ENCODE results near the gene MBNL1.
"Not testable (repeated sequence)": the region's sequence is repeated elsewhere in the genome, so short reads cannot be mapped to it uniquely, and the experiment has no call there.

Gene MBNL1

GRCh38 chr3:152405915-152406802 is 137.4 kb downstream of the MBNL1 start:
- H3K4me3 ChIP-seq (ENCODE audit: low read depth, low read length): no peak overlapping the region
- DNase-seq (ENCODE audit: low read depth): peak; percentile 95

DNA sequence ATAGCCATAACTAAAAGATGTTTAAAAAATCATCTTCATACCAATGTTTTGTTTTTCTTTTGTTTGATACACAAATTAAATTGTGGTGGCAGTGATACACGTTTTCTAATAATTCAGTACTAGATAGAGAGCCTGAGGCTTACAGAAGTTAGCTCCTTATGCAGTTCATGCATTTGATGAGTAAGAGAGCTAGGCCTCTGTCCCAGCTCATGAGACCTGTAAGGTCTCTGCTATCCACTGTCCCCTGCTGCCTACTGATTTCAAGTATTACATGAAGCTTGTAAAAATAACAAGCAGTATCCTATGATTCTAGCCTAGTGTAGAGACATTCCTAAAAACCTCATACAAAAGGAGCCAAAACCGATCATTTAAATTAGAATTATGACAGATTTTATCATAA is 144.5 kb downstream of the MBNL1 start:
- no peak overlapping the region for H3K4me3 ChIP-seq (ENCODE audit: low read depth, low read length)
- DNase-seq (ENCODE audit: low read depth): no peak

- DNase-seq (ENCODE audit: low read depth): no peak
- no peak overlapping the region for H3K4me3 ChIP-seq (ENCODE audit: low read depth, low read length)
Observed at GRCh38 chr3:152416808-152417580, 148.3 kb downstream of the MBNL1 start.

DNA sequence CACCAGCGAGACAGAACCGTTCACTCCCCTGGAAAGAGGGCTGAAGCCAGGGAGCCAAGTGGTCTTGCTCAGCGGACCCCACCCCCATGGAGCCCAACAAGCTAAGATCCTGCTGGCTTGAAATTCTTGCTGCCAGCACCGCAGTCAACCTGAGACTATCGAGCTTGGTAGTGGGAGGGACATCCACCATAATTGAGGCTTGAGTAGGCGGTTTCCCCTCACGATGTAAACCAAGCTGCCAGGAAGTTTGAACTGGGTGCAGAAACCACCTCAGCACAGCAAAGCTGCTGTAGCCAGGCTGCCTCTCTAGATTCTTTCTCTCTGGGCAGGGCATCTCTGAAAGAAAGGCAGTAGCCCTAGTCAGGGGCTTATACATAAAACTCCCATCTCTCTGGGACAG is 151.0 kb downstream of the MBNL1 start:
- DNase-seq (ENCODE audit: low read depth): no peak
- no peak overlapping the region for H3K4me3 ChIP-seq (ENCODE audit: low read depth, low read length)

GRCh38 chr3:152421162-152421561 is 152.4 kb downstream of the MBNL1 start:
- no peak for DNase-seq (ENCODE audit: low read depth)
- no peak overlapping the region for H3K4me3 ChIP-seq (ENCODE audit: low read depth, low read length)

GRCh38 chr3:152426393-152426792 is 157.7 kb downstream of the MBNL1 start:
- H3K4me3 ChIP-seq (ENCODE audit: low read depth, low read length): no peak overlapping the region
- no peak for DNase-seq (ENCODE audit: low read depth)

- no peak for DNase-seq (ENCODE audit: low read depth)
- H3K4me3 ChIP-seq (ENCODE audit: low read depth, low read length): no peak overlapping the region
Observed at GRCh38 chr3:152428577-152428976, 159.8 kb downstream of the MBNL1 start.

GRCh38 chr3:152430223-152431002 is 161.7 kb downstream of the MBNL1 start:
- H3K4me3 ChIP-seq (ENCODE audit: low read depth, low read length): no peak overlapping the region
- no peak for DNase-seq (ENCODE audit: low read depth)

DNA sequence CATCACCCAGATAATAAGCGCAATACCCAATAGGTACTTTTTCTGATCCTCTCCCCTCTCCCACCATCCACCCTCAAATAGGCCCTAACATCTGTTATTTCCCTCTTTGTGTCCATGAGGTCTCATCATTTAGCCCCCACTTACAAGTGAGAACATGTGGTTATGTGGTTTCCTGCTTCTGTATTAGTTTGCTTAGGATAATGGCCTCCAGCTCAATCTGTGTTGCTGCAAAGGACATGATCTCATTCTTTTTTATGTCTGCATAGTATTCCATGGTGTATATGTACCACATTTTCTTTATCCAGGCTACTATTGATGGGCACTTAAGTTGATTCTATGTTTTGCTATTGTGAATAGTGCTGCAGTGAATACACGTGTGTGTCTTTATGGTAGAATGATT is 165.4 kb downstream of the MBNL1 start:
- H3K4me3 ChIP-seq (ENCODE audit: low read depth, low read length): no peak overlapping the region
- no peak for DNase-seq (ENCODE audit: low read depth)

DNA sequence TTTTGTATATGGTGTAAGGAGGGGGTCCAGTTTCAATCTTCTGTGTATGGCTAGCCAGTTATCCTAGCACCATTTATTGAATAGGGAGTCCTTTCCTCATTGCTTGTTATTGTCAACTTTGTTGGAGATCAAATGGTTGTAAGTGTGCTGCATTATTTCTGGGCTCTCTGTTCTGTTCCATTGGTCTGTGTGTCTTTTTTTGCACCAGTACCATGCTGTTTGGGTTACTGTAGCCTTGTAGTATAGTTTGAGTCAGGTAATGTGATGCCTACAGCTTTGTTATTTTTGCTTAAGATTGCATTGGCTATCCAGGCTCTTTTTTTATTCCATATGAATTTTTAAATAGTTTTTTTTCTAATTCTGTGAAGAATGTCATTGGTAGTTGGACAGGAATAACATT is 166.5 kb downstream of the MBNL1 start:
- not testable (repeated sequence) for DNase-seq (ENCODE audit: low read depth); H3K4me3 ChIP-seq (ENCODE audit: low read depth, low read length)

- H3K4me3 ChIP-seq (ENCODE audit: low read depth, low read length): no peak overlapping the region
- no peak for DNase-seq (ENCODE audit: low read depth)
Observed at GRCh38 chr3:152436707-152437590, 168.2 kb downstream of the MBNL1 start.

DNA sequence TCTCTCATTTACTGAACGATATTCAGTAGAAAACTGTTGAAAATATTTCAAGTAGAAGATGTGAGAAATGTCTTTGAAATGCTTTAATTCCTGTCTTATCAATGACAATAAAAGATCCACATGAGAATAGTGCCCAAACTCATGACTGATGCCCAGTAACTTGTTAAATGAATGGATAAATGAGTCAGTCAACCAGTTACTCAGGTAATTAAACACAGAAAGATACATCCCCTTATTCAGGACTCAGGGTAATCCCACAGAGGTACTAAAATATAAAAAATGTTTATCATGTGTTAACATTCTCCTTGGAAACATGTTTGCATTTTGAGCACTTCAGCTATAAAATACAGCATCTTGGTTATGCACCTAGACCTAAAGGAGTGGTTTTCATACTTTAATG is 169.5 kb downstream of the MBNL1 start:
- H3K4me3 ChIP-seq (ENCODE audit: low read depth, low read length): no peak overlapping the region
- DNase-seq (ENCODE audit: low read depth): no peak

- no peak overlapping the region for H3K4me3 ChIP-seq (ENCODE audit: low read depth, low read length)
- DNase-seq (ENCODE audit: low read depth): no peak
Observed at GRCh38 chr3:152438706-152439105, 170.0 kb downstream of the MBNL1 start.

- DNase-seq (ENCODE audit: low read depth); H3K4me3 ChIP-seq (ENCODE audit: low read depth, low read length): not testable (repeated sequence)
Observed at GRCh38 chr3:152440243-152440642, 171.5 kb downstream of the MBNL1 start.

GRCh38 chr3:152443212-152444023 is 174.7 kb downstream of the MBNL1 start:
- no peak for DNase-seq (ENCODE audit: low read depth)
- H3K4me3 ChIP-seq (ENCODE audit: low read depth, low read length): no peak overlapping the region

DNA sequence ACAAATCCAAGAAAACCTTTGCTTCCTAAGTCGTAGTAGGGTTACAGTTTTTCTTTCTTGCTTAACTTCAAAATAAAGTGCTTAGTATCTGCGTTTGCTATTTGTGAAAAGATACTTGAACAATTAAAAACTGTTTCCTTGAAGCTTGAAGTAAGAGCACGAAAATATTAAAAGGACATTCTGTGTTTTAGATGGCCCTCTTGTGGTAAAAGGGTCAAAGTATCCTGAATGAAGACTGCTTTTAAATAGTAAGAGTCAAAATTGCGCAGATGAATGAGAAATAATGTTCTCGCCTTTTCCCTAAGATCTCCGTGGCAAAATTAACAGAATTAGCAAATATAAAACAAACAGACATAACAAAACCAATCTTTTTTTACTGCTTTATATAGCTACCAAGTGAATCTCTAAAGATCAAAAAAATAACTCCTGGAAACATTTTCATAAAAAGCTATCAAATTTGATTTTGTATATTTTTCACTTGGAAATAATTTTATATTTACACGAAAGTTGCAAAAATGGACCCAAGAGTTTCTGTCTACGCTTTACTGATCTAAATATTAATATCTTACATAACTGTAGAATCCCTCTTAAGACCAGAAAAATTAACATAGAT is 175.4 kb downstream of the MBNL1 start:
- H3K4me3 ChIP-seq (ENCODE audit: low read depth, low read length): no peak overlapping the region
- DNase-seq (ENCODE audit: low read depth): peak; percentile 15

DNA sequence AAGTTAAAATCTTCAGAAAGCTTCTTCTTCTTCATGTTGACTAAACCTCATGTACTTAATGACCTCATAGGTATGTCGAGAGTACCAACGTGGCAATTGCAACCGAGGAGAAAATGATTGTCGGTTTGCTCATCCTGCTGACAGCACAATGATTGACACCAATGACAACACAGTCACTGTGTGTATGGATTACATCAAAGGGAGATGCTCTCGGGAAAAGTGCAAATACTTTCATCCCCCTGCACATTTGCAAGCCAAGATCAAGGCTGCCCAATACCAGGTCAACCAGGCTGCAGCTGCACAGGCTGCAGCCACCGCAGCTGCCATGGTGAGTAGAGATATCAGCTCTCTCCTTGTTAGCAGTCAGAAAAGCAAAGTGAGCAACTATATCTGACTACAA is 176.5 kb downstream of the MBNL1 start:
- no peak overlapping the region for H3K4me3 ChIP-seq (ENCODE audit: low read depth, low read length)
- no peak for DNase-seq (ENCODE audit: low read depth)

DNA sequence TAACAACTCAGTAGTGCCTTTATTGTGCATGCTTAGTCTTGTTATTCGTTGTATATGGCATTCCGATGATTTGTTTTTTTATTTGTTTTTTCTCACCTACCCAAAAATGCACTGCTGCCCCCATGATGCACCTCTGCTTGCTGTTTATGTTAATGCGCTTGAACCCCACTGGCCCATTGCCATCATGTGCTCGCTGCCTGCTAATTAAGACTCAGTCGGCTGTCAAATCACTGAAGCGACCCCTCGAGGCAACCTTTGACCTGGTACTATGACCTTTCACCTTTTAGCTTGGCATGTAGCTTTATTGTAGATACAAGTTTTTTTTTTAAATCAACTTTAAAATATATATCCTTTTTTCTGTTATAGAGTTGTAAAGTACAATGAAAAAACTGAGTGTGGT is 177.8 kb downstream of the MBNL1 start:
- no peak for DNase-seq (ENCODE audit: low read depth)
- no peak overlapping the region for H3K4me3 ChIP-seq (ENCODE audit: low read depth, low read length)

Data from skeletal muscle cell (primary cell).